Ectodermal cell (in vitro differentiated cells): ENCODE results near the gene THAP9.

Experiments
- H3K27ac ChIP-seq: 2 replicates; pipeline ENCODE4 v1.7.0; 2013; ENCODE audit warnings: mild to moderate bottlenecking, low read depth, low read length; ENCODE audit not compliant: insufficient read depth, poor library complexity, severe bottlenecking
- H3K27me3 ChIP-seq: 2 replicates; pipeline ENCODE4 v1.7.0; 2013; ENCODE audit warnings: mild to moderate bottlenecking, low read length; ENCODE audit not compliant: insufficient read depth, control insufficient read depth, poor library complexity, severe bottlenecking
- H3K36me3 ChIP-seq: one replicate; pipeline ENCODE4 v1.7.0; 2013; ENCODE audit warnings: low read length; ENCODE audit not compliant: control insufficient read depth, insufficient read depth
- H3K4me1 ChIP-seq: one replicate; pipeline ENCODE4 v1.7.0; 2013; ENCODE audit warnings: low read length; ENCODE audit not compliant: control insufficient read depth, insufficient read depth
- H3K4me3 ChIP-seq: 2 replicates; pipeline ENCODE4 v1.7.0; 2013; ENCODE audit warnings: low read depth, low read length, control low read depth; ENCODE audit not compliant: insufficient read depth
- H3K9me3 ChIP-seq: 2 replicates; pipeline ENCODE4 v1.7.0; 2013; ENCODE audit warnings: mild to moderate bottlenecking, low read length, moderate library complexity; ENCODE audit not compliant: control insufficient read depth
- WGBS, 2 experiments: methylation state at CpG; one replicate each; pipeline ENCODE4 v1.1.7; 2013; ENCODE audit warnings: missing lambda C conversion rate in 2 of 2; 5-methylcytosine and 5-hydroxymethylcytosine counted together

Gene THAP9

GRCh38 chr4:82951196-82951595 lies 50.7 kb downstream of the THAP9 start:
- no peaks in the 10 kb centered on the region for H3K9me3 ChIP-seq
- no peaks in the 10 kb centered on the region for H3K27me3 ChIP-seq
- H3K4me1 ChIP-seq, result no peaks in the 10 kb centered on the region
- H3K4me3 ChIP-seq, result no peak overlapping the region
- WGBS, 2 experiments, result 100% methylated on average over 1 to 2 of the region's 2 CpGs
- H3K27ac ChIP-seq, result no peak overlapping the region
- H3K36me3 ChIP-seq, result no peaks in the 10 kb centered on the region

DNA sequence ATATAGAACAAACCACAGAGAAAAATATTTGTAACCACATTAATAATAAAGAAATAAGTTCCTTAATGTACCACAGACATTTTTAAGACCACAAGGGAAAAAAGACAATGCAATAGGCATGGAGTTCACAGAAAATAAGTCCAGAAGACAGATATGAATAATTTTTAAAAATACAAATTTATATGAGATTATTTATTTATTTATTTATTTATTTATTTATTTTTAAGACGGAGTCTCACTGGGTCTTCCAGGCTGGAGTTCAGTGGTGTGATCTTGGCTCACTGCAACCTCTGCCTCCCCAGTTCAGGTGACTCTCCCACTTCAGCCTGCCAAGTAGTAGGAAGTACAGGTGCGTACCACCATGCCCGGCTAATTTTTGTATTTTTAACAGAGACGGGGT lies 53.7 kb downstream of the THAP9 start:
- H3K4me1 ChIP-seq, result no peaks in the 10 kb centered on the region
- no peaks in the 10 kb centered on the region for H3K36me3 ChIP-seq
- H3K27ac ChIP-seq, result no peak overlapping the region
- no peaks in the 10 kb centered on the region for H3K9me3 ChIP-seq
- 96 to 100% methylated on average over 4 of the region's 4 CpGs for WGBS, 2 experiments
- no peaks in the 10 kb centered on the region for H3K27me3 ChIP-seq
- no peak overlapping the region for H3K4me3 ChIP-seq

DNA sequence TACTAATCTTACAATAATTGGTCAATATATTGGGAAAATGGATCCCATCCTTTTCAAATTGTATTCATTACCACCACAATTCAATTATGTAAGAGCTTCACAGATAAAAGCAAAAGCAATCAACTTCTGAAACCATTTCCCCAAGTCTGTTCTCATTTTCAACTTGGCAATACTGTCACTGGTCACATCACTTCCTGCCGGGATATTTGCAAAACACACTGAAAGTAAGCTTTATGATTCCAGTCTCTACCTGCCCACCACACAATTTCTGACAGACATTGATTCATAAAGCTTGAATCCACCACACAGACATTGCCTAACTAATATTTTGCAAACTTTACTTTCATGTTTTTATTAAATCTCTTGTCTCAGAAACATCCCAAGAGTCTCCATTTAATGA lies 56.5 kb downstream of the THAP9 start:
- Histone ChIP-seq H3K4me3 (no peak overlapping the region), H3K27me3 (no peaks in the 10 kb centered on the region), H3K9me3 (no peaks in the 10 kb centered on the region), H3K4me1 (no peaks in the 10 kb centered on the region), H3K27ac (no peak overlapping the region), H3K36me3 (no peaks in the 10 kb centered on the region)
- 95 to 96% methylated on average over 1 of the region's 1 CpG for WGBS, 2 experiments

GRCh38 chr4:82965763-82966162 lies 65.2 kb downstream of the THAP9 start:
- Histone ChIP-seq H3K36me3 (peaks cover 5% of the 10 kb centered on the region), H3K4me1 (no peaks in the 10 kb centered on the region), H3K4me3 (no peak overlapping the region), H3K27ac (no peak overlapping the region), H3K9me3 (no peaks in the 10 kb centered on the region), H3K27me3 (no peaks in the 10 kb centered on the region)
- 96 to 99% methylated on average over 2 of the region's 2 CpGs for WGBS, 2 experiments

GRCh38 chr4:82968972-82969371 lies 68.4 kb downstream of the THAP9 start:
- no peaks in the 10 kb centered on the region for H3K9me3 ChIP-seq
- WGBS, 2 experiments, result 94 to 95% methylated on average over 4 of the region's 4 CpGs
- no peak overlapping the region for H3K27ac ChIP-seq
- no peaks in the 10 kb centered on the region for H3K27me3 ChIP-seq
- H3K4me1 ChIP-seq, result no peaks in the 10 kb centered on the region
- H3K36me3 ChIP-seq, result peaks cover 5% of the 10 kb centered on the region
- no peak overlapping the region for H3K4me3 ChIP-seq

DNA sequence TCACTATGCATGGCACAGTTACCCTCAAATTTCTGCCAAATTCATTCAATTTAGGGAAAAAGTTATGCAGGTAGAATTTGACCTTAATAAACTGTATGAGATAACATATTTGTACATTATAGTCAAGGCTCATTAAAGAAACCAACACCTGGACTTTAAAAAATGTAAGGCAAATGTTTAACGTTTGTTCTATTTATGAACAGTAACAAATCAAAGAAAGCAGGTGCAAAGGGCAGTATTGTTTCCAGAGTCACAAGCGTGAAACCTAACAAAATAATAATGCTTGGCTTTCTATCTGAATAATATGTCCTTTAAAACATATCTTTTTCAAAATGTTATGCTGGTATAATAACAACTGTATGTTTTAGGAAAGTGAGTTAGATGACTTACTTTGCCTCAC lies 68.9 kb downstream of the THAP9 start:
- H3K36me3 ChIP-seq, result peaks cover 5% of the 10 kb centered on the region
- no peak overlapping the region for H3K27ac ChIP-seq
- WGBS, 2 experiments, result 100% methylated on average over 1 to 2 of the region's 2 CpGs
- H3K4me3 ChIP-seq, result no peak overlapping the region
- no peaks in the 10 kb centered on the region for H3K4me1 ChIP-seq
- H3K27me3 ChIP-seq, result no peaks in the 10 kb centered on the region
- H3K9me3 ChIP-seq, result no peaks in the 10 kb centered on the region
